Stomach (tissue), 9 donors: ENCODE measurements around the gene HTR3A. TPM values are rescaled to one million over a fixed set of nuclear protein-coding genes. Genes with fewer than 3 reads are reported as not detected.
A peak's percentile ranks its signal among the peaks of the same experiment; 100 is the strongest.

Experiments
- DNase-seq, 2 donors: peaks; one replicate each; pipeline versions ENCODE4 v3.0.0 to v3.0.0-alpha.2; 2013 to 2019
- H3K27ac ChIP-seq, 5 donors: fragments of 200-600 bp in 4 of 5; sonication (generic) in 4 of 5; one replicate each; pipeline ENCODE4 v1.5.1; 2013 to 2019; ENCODE audit warnings: mild to moderate bottlenecking in 1 of 5, moderate library complexity in 1 of 5
- H3K27me3 ChIP-seq, 3 donors: fragments of 200-600 bp; sonication (generic); one replicate each; pipeline ENCODE4 v1.5.1; 2017 to 2019; ENCODE audit warnings: mixed run types in 1 of 3
- H3K36me3 ChIP-seq, 4 donors: fragments of 200-600 bp; sonication (generic); 1 replicate in 3 of 4; 2 replicates in 1 of 4; pipeline ENCODE4 v1.5.1; 2016 to 2019
- H3K4me1 ChIP-seq, 4 donors: fragments of 200-600 bp; sonication (generic); one replicate each; pipeline ENCODE4 v1.5.1; 2016 to 2019
- H3K4me3 ChIP-seq, 4 donors: fragments of 200-600 bp; sonication (generic) in 3 of 4; one replicate each; pipeline ENCODE4 v1.5.1; 2016 to 2019; ENCODE audit warnings: mild to moderate bottlenecking in 1 of 4
- H3K9me3 ChIP-seq, 4 donors: fragments of 200-600 bp; sonication (generic); one replicate each; pipeline ENCODE4 v1.5.1; 2016 to 2019
- EP300 ChIP-seq: sonication (generic); formaldehyde crosslinking; IDR thresholded peaks from one replicate; pipeline ENCODE4 v1.6.1; 2017; ENCODE audit warnings: antibody characterized with exemption
- POLR2A ChIP-seq, 4 donors: fragments of 450-650 bp; IDR thresholded peaks; one replicate each; pipeline ENCODE4 v1.6.1; 2016; ENCODE audit warnings: antibody characterized with exemption in 4 of 4, control low read depth in 2 of 4, mild to moderate bottlenecking in 1 of 4, moderate library complexity in 1 of 4
- POLR2AphosphoS5 ChIP-seq, 3 donors: sonication (generic); formaldehyde crosslinking; IDR thresholded peaks; one replicate each; pipeline ENCODE4 v1.6.1; 2016; ENCODE audit warnings: antibody characterized with exemption in 3 of 3
- WGBS, 5 donors: extraction: QIAGEN DNeasy Blood & Tissue Kit in 3 of 5; methylation state at CpG; one replicate each; pipeline versions ENCODE4 v1.1.5 to v1.1.7; 2013 to 2018; 5-methylcytosine and 5-hydroxymethylcytosine counted together
- intact Hi-C: fragments of 100-400 bp; cut with DNase I; formaldehyde crosslinking; loops from one replicate; pipeline ENCODE4 v1.15.1; 2023; ENCODE audit warnings: low total_unique reads
- polyA plus RNA-seq, 3 donors: library from polyadenylated mRNA; stranded (reverse); fragments of 200-250 nt; gene quantifications; one replicate each; pipeline ENCODE4 v1.2.3, GENCODE V29; 2013
- total RNA-seq, 5 donors: library from RNA; depleted of rRNA; stranded (reverse); fragments of >200 nt; gene quantifications; one replicate each; pipeline versions ENCODE4 v1.1.0 to v1.2.3, GENCODE V29; 2014 to 2016
- TF ChIP-seq, protein P1 (sequence below), 7 experiments: fragments of 450-650 bp in 4 of 7; fragments of 200-600 bp in 3 of 7; sonication (generic) in 3 of 7; IDR thresholded peaks; one replicate each; pipeline ENCODE4 v1.5.1; 2016 to 2019; ENCODE audit warnings: antibody characterized with exemption in 7 of 7, control low read depth in 2 of 7, mild to moderate bottlenecking in 1 of 7
- donor health status: healthy with polysubstance abuse.
- donor health status: Bipolar disorder and iron deficiency.
- donor health status: healthy.

The HTR3A gene
- total and polyA plus RNA-seq, 8 donors = 0.30 to 1.9 (median 1.7) TPM; not detected in 5

GRCh38 chr11:113967361-113967760, 7.5 kb upstream of the HTR3A start:
- Histone ChIP-seq H3K4me3 (no peak overlapping the region), H3K9me3 (no peaks in the 10 kb centered on the region), H3K36me3 (no peaks in the 10 kb centered on the region), H3K27ac (no peak overlapping the region), H3K27me3 (peaks cover 0 to 19% (median 0%) of the 10 kb centered on the region in 3 donors), H3K4me1 (no peaks in the 10 kb centered on the region)
- 31 to 54% (median 40%) methylated on average over 1 of the region's 1 CpG for WGBS, 5 donors
- DNase-seq = no peak
- TF ChIP-seq, protein P1, sequence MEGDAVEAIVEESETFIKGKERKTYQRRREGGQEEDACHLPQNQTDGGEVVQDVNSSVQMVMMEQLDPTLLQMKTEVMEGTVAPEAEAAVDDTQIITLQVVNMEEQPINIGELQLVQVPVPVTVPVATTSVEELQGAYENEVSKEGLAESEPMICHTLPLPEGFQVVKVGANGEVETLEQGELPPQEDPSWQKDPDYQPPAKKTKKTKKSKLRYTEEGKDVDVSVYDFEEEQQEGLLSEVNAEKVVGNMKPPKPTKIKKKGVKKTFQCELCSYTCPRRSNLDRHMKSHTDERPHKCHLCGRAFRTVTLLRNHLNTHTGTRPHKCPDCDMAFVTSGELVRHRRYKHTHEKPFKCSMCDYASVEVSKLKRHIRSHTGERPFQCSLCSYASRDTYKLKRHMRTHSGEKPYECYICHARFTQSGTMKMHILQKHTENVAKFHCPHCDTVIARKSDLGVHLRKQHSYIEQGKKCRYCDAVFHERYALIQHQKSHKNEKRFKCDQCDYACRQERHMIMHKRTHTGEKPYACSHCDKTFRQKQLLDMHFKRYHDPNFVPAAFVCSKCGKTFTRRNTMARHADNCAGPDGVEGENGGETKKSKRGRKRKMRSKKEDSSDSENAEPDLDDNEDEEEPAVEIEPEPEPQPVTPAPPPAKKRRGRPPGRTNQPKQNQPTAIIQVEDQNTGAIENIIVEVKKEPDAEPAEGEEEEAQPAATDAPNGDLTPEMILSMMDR (IDR thresholded peaks at IDR 0.05) = no peak
- TF ChIP-seq EP300 (no peak), POLR2A (IDR thresholded peaks at IDR 0.05) (no peak), POLR2AphosphoS5 (IDR thresholded peaks at IDR 0.05) (no peak)
- intact Hi-C loops = no loop called here

DNA sequence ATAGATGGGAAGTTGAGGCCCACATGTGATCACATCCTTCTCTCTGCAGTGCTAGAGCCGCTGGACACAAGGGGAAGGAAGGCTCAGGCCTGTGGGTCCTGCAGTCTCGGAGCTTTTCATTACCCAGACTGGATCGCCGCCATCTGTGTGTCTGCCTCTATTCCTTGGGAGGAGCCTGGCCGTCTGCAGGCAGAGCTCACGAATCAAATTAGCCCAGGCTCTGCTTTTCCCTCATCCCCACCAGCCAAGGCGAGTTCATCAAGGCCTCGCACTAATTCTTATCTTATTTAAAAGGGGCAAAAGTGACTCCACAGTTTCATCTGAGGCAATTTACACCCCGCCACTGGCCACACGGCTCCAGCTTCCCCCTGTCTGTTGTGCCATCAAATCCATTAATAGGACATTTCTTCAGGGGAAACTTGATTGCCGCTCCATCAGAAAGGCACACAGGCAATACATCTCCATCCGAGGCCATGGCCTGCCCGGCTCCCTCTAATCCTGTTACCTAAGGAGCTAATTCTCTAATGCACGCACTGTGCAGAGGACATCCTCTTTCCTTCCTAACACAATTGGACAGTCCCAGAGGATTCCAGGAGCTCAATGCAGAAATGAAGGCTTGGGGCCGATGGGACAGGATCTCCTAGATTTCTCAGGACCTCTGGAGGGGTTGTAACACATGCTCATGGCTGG, 3.3 kb upstream of the HTR3A start:
- Histone ChIP-seq H3K9me3 (no peaks in the 10 kb centered on the region), H3K4me3 (no peak overlapping the region), H3K4me1 (peaks cover 0 to 11% (median 7%) of the 10 kb centered on the region in 4 donors), H3K27ac (no peak overlapping the region), H3K27me3 (peaks cover 0 to 19% (median 0%) of the 10 kb centered on the region in 3 donors), H3K36me3 (no peaks in the 10 kb centered on the region)
- TF ChIP-seq POLR2A (IDR thresholded peaks at IDR 0.05) = no peak
- no peak for TF ChIP-seq POLR2AphosphoS5 (IDR thresholded peaks at IDR 0.05)
- no peak for TF ChIP-seq EP300
- TF ChIP-seq, protein P1 (IDR thresholded peaks at IDR 0.05) = no peak
- peak in 1 of 2 donors; percentile 55 for DNase-seq
- WGBS, 5 donors = 75 to 87% (median 82%) methylated on average over 15 of the region's 15 CpGs
- intact Hi-C loops = no loop called here

- H3K4me3 ChIP-seq = no peak overlapping the region
- intact Hi-C loops = no loop called here
- H3K4me1 ChIP-seq = peaks cover 0 to 11% (median 7%) of the 10 kb centered on the region in 4 donors
- H3K27me3 ChIP-seq = peaks cover 0 to 19% (median 9%) of the 10 kb centered on the region in 3 donors
- no peaks in the 10 kb centered on the region for H3K36me3 ChIP-seq
- no peak for DNase-seq
- no peaks in the 10 kb centered on the region for H3K9me3 ChIP-seq
- no peak overlapping the region for H3K27ac ChIP-seq
- 58 to 86% (median 78%) methylated on average over 4 of the region's 4 CpGs for WGBS, 5 donors
- TF ChIP-seq EP300 (no peak), POLR2AphosphoS5 (IDR thresholded peaks at IDR 0.05) (no peak), POLR2A (IDR thresholded peaks at IDR 0.05) (no peak)
- TF ChIP-seq, protein P1 (IDR thresholded peaks at IDR 0.05) = no peak
Measured at GRCh38 chr11:113977071-113977490, 2.2 kb downstream of the HTR3A start.

- Histone ChIP-seq H3K9me3 (no peaks in the 10 kb centered on the region), H3K4me3 (no peak overlapping the region), H3K36me3 (no peaks in the 10 kb centered on the region), H3K27me3 (peaks cover 0 to 21% (median 9%) of the 10 kb centered on the region in 3 donors), H3K27ac (no peak overlapping the region), H3K4me1 (peaks cover 0 to 11% (median 7%) of the 10 kb centered on the region in 4 donors)
- no peak for DNase-seq
- TF ChIP-seq POLR2A (IDR thresholded peaks at IDR 0.05) = no peak
- TF ChIP-seq EP300 = no peak
- no peak for TF ChIP-seq POLR2AphosphoS5 (IDR thresholded peaks at IDR 0.05)
- TF ChIP-seq, protein P1 (IDR thresholded peaks at IDR 0.05) = no peak
- intact Hi-C loops = no loop called here
- 84 to 89% (median 86%) methylated on average over 10 to 11 of the region's 11 CpGs for WGBS, 5 donors
Measured at GRCh38 chr11:113977701-113978100, 2.8 kb downstream of the HTR3A start.
